ENCODE data around the gene SLMAP.

Gene SLMAP

DNA sequence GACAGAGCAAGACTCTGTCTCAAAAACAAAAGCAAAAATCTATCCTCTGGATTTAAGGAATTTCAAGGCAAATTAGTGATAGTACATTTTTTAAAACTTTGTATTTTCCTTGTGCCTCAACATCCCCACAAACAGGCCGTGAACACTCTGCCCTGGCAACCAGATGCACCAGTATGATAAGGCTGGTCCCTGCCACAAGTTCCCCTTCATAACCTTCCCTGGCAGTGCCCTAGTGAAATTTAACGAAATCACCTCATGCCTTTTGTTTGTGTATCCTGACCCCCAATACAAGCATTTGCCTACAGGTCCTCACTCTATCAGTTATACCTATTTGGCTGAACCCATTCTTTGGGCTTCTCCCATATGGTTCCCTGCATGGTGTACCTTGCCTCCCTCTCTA, 144.7 kb downstream of the SLMAP start:
- DNase-seq, result no peak

DNA sequence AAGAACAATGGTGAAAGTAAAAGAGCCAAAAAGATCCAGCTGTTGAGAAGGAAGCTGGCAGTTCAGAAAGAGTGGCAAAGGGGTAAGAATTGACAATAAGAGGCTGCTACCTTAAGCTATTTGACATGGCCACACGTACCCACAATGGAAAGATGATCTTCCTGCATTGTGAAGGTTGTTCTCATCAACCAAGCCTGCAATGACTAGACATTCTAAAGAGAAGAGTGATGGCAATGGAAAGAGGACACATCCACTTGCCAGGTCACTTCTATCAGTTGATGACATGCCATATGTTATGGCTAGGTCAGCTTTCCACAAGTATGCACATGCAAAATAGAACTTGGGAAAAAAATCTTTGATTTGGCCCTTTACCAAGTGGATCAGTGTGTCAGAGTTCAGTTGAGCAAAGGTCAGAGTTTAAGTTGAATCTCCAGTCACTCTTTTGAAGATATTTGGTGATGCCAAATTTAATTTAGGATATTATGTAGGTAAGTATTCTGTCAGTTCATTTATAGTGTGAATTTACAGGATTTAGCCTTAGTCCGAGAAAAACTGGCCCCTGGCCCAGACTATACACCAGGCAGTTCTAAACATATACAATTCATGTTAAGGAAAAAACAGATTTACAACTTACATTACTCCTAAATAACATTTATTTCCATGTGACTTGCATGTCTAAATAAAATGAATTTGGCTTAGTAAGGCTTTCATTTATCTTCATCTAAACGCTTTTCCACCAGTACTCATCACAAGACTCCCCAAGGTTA, 147.2 kb downstream of the SLMAP start:
- DNase-seq, result no peak

GRCh38 chr3:57910990-57911389, 154.9 kb downstream of the SLMAP start:
- DNase-seq, result no peak

DNA sequence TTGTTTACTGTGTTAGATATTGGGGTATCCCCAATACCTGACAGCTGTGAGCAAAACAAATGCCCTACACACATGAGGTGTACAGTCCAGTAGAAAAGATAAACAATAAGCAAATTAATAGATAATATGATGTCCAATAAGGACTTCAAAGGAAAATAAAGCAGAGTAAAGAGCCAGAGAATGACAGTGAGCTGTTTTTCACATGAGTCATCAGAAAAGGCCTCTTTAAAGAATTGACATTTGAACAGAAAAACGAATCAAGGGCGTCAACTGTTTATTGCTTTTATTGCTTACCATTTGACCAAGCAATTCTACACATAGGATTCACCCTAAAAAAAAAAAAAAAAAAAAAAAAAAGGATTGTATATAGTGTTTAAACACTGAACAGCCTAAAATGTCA, 155.5 kb downstream of the SLMAP start:
- no peak for DNase-seq

DNA sequence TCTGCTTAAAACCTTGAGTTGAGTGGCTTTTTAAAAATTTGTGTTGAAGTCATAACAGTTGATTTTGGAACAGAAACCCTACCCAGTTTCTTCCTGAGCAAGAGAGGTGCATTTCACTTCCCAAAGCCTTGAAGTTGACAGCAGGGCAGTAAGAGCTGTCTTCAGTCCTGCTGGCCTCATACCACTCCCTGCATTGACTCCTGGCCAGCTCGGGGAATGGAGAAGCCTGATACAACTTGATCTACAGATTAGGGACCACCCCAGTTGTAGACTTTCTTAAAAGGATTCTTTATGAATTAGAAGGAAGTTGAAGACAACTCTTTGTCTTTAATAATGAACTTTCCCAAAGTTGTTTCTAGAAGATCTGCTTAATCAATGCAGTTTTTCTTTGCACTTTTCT, 161.5 kb downstream of the SLMAP start:
- DNase-seq, result no peak

- no peak for DNase-seq
These were observed 162.2 kb downstream of the SLMAP start for GRCh38 chr3:57918123-57918837.

DNA sequence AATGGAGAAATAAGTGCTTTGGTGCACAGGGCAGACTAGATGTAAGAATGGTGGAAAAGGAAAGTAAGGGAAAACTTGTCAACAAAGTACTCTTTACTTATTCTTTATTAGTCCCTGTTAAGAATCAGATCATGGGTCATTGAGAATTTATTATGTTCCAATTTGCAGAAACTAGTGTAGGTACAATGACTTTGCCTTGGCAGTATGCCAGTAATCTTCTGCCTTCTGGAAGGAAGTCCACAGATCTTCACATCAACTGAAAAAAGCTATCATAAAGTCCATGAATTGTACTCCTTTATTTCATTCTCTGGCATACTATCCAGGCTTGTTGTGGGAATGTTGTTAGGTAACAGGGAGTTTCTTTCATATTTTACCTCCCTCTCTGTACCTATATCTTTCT, 163.9 kb downstream of the SLMAP start:
- no peak for DNase-seq

GRCh38 chr3:57923101-57923500, 167.0 kb downstream of the SLMAP start:
- no peak for DNase-seq

- DNase-seq, result no peak
These were observed 167.6 kb downstream of the SLMAP start for GRCh38 chr3:57923752-57924151.

DNA sequence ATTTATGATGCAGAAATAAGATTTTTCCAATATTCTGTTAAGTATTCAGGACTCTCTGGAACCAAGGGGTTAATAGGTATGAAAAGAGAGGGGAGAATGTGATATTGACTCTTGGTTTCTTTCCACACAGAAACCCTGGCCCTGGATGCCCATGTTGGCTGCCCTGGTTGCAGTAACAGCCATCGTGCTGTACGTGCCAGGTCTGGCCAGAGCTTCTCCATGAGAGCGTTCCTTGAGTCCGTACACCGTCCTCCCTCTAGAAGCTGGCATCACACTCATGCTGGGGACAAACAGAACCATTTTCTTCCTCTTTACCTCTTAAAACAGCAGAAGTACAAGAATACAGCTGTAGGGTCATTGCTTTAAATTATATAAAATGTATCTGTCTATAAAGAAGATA, 171.1 kb downstream of the SLMAP start:
- DNase-seq, result no peak

GRCh38 chr3:57927916-57928315, 171.8 kb downstream of the SLMAP start:
- no peak for DNase-seq

DNA sequence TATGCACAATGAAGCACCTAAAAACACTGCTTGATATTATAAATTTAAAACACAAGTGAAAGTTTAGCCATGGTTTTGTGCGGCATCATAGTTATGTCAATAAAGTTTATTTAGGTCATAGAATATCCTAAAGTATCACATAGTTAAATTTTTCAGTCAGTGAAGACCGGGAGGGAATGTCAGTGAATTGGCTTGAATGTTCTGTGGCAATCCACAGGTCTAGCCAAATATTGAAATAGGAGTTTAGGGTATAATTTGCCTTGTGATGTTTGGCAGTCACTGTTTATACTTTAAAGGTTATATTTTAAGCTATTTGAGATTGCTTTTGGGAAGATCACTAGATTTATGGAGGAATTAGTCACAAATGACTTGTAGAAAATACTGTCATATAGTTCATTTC, 172.4 kb downstream of the SLMAP start:
- no peak for DNase-seq

GRCh38 chr3:57929988-57930387, 173.9 kb downstream of the SLMAP start:
- no peak for DNase-seq

- DNase-seq, result no peak
These were observed 177.5 kb downstream of the SLMAP start for GRCh38 chr3:57933602-57934001.

- DNase-seq, result no peak
These were observed 178.3 kb downstream of the SLMAP start for GRCh38 chr3:57934373-57934772.

DNA sequence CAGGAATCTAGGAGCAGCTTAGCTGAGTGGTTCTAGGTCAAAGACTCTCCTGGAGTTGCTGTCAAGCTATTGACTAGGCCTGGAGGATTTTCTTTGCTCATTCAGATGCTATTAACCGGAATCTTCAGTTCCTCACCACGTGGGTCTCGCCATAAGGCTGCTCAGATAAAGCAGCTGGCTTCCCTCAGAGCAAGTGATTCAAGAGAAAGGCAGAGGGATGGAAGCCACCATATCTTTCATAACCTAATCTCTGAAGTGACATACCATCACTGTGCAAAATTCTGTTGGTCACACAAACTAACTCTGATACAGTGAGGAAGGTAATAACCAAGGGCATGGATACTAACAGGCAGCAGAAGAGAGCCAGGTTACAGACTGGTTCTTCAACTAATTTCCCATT, 179.4 kb downstream of the SLMAP start:
- no peak for DNase-seq

DNA sequence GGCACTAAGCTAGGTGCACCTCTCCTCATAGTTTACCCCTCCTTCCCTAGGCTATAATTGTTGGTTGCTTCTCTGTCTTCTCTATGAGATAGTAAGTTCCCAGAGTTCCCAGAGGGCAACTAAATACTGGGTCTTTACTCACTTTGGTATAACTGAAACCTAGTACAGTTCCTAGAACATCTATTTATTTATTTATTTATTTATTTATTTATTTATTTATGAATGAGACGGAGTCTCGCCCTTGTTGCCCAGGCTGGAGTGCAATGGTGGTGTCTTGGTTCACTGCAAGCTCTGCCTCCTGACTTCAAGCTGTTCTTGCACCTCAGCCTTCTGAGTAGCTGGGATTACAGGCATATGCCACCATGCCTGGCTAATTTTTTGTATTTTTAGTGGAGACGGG, 181.0 kb downstream of the SLMAP start:
- no peak for DNase-seq

GRCh38 chr3:57939775-57940174, 183.7 kb downstream of the SLMAP start:
- no peak for DNase-seq

DNA sequence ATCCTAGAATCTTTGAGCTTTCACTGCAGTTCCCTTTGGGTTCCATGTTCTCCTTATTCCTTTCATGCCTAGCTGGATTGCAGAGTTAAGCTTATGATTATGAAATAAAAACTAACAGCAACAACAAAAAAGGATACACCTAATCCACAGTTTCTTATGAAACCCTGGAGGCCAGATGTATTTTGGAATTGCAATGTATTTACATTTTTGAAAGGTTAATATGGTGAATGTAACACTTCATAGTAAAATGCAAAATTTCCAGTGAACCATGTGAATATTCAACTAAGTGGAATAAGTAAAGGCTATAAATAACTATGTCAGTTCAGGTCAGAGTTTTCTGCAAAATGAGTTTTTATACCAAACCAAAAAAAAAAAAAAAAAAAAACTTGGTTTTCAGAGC, 186.3 kb downstream of the SLMAP start:
- DNase-seq, result no peak

- no peak for DNase-seq
These were observed 186.8 kb downstream of the SLMAP start for GRCh38 chr3:57942872-57943283.

DNA sequence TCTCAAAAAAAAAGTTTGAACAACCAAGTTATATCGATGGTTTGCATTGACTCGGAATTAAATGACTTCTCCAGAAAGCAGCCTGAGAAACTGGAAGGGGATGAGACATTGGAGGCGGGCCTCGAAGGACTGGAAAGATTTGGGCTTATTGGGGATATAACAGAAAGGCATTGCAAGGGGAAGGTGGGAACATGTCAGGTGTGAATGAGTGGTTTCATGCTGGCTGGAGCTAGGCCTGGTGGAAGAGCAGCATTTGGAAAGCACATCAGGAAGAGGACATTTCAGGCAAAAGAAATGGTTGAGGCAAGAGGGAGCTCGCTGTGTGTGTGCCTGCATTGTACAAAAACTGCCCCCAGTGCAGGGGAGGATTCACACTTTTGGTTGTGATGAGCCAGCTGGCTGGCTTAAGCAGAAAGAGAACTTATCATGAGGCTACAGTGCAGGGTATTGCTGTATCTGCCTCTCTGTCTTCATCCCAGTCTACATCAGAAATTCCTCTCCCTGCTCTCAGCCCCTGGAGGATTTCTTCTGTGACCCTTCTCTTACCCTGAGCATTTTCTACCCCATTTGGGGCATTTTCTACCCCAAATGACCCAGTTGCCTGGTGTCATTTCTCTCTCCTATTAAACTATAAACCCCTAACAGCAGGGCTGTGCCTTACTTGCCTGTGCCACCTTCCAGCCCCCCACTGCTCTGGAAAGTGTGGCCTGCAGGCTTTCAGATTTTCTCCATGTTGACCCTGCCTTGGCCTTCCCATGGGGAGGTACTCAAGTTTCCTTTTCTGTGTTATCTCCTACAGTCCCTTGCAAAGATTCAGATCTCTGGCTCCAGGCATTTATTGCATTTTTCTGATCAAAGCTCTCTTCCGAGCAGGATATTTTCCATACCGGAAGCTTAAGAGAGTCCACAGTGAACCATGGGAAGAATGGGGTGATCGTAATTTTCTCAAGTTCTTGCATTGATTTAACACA, 187.7 kb downstream of the SLMAP start:
- DNase-seq, result no peak

GRCh38 chr3:57946970-57947381, 190.9 kb downstream of the SLMAP start:
- no peak for DNase-seq

DNA sequence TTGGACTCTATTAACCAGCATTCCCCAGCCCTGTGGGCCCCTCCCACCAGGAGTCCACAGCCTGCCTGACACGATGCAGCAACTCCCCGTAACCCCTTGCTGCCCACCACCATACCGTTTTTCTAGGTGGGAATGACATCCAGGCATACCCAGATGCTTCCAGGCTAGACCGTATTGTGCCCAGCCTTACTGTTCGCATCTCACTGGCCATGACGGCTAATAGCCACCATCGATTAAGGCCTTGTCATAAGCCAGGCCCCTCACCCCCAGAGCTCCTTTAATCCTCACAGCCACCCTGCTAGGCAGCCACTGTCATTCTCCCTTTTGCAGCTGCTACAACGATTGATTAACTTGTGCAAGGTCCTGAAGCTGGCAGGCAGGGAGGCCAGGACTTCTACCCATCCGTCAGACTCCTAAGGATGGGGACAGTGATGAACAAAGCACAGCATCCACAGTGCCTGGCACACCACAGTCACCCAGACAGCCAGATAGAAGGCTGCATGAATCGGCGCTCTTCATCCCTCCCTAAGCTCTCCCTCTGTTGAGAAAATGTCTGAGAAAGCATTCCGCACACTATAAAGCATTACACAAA, 192.1 kb downstream of the SLMAP start:
- DNase-seq, result no peak
